MM.1S (cell line): ENCODE data around the gene WNT3.

Experiments used
- EZH2 ChIP-seq: fragments of 300-600 bp; sonication (generic); optimal IDR thresholded peaks from 2 replicates; pipeline ENCODE3; 2017; ENCODE audit warnings: low read depth, mild to moderate bottlenecking, antibody characterized with exemption, low read length, mixed read lengths
- EZH2phosphoT487 ChIP-seq: fragments of 300-600 bp; sonication (generic); IDR thresholded peaks from 2 replicates; pipeline ENCODE4 v1.6.1; 2018; ENCODE audit warnings: antibody characterized with exemption, low read length
- TF ChIP-seq, protein P1 (sequence below): fragments of 300-600 bp; sonication (generic); IDR thresholded peaks from 2 replicates; pipeline ENCODE4 v1.5.1; 2016; ENCODE audit warnings: antibody characterized with exemption, low read length, mixed read lengths

DNA sequence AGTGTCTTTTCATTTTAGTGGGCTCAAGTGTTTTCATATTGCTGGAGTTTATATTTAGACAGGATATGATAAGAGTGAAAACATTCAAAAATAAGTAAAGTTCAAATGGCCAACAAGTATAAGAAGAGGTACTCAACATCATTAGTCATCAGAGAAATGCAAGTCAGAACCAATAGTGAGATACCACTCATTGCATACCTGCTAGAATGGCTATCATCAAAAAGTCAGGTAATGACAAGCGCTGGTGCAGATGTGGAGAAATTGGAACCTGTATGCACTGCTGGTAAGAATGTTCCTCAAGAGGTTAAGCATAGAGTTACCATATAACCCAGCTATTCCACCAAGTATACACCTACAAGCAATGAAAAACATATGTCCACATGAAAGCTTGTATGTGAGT is 87.8 kb downstream of the WNT3 start:
- TF ChIP-seq, protein P1, sequence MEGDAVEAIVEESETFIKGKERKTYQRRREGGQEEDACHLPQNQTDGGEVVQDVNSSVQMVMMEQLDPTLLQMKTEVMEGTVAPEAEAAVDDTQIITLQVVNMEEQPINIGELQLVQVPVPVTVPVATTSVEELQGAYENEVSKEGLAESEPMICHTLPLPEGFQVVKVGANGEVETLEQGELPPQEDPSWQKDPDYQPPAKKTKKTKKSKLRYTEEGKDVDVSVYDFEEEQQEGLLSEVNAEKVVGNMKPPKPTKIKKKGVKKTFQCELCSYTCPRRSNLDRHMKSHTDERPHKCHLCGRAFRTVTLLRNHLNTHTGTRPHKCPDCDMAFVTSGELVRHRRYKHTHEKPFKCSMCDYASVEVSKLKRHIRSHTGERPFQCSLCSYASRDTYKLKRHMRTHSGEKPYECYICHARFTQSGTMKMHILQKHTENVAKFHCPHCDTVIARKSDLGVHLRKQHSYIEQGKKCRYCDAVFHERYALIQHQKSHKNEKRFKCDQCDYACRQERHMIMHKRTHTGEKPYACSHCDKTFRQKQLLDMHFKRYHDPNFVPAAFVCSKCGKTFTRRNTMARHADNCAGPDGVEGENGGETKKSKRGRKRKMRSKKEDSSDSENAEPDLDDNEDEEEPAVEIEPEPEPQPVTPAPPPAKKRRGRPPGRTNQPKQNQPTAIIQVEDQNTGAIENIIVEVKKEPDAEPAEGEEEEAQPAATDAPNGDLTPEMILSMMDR, result no peak
- TF ChIP-seq EZH2, result no peak
- TF ChIP-seq EZH2phosphoT487, result no peak
